OCI-LY7 (cell line): ENCODE data around the gene RIN2.

ENCODE experiments used
- EZH2phosphoT487 ChIP-seq: fragments of 200-600 bp; sonication (generic); IDR thresholded peaks from 2 replicates; pipeline ENCODE4 v1.6.1; 2018; ENCODE audit warnings: low read depth, borderline replicate concordance, mild to moderate bottlenecking, mixed run types, antibody characterized with exemption, low read length, moderate library complexity, mixed read lengths
- TF ChIP-seq, protein P1 (sequence below): fragments of 200-600 bp; sonication (generic); conservative IDR thresholded peaks from 2 replicates; pipeline ENCODE4 v1.5.1; 2014; ENCODE audit warnings: mild to moderate bottlenecking, antibody characterized with exemption, low read length, moderate library complexity, mixed read lengths

DNA sequence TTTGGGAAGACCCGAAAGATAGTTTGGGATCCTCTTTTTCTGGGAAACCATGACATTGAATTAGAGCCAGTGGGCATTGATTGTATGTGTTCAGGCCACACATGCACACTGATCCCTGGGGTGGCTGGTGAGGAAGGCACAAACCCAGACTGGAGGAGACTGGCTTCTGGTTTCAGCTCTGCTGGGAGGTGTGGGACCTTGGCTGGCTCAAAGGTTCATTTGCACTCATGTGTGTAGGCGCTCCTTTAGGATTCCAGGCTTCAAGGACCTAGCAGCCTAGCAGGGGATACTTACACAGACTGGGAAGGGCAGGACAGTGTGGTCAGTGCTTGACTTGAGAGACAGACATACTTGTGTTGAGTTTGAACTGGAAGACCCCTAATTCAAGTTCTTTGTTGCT is 7.2 kb downstream of the RIN2 start:
- TF ChIP-seq, protein P1, sequence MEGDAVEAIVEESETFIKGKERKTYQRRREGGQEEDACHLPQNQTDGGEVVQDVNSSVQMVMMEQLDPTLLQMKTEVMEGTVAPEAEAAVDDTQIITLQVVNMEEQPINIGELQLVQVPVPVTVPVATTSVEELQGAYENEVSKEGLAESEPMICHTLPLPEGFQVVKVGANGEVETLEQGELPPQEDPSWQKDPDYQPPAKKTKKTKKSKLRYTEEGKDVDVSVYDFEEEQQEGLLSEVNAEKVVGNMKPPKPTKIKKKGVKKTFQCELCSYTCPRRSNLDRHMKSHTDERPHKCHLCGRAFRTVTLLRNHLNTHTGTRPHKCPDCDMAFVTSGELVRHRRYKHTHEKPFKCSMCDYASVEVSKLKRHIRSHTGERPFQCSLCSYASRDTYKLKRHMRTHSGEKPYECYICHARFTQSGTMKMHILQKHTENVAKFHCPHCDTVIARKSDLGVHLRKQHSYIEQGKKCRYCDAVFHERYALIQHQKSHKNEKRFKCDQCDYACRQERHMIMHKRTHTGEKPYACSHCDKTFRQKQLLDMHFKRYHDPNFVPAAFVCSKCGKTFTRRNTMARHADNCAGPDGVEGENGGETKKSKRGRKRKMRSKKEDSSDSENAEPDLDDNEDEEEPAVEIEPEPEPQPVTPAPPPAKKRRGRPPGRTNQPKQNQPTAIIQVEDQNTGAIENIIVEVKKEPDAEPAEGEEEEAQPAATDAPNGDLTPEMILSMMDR = no peak
- TF ChIP-seq EZH2phosphoT487 = no peak
